H1 (cell line): Measurements from ENCODE around the gene WWC2. TPM values are rescaled to one million over a fixed set of nuclear protein-coding genes. Genes with fewer than 3 reads are reported as not detected.

Experiments
- CTCF ChIA-PET: fragments of 300-600 bp; sonication (Branson Sonifier 250); formaldehyde crosslinking; loops from one replicate; lab custom pipeline; 2021; ENCODE audit not compliant: partially characterized antibody; lab: Charles Lee
- POLR2A ChIA-PET: fragments of 300-600 bp; sonication (Branson Sonifier 250); formaldehyde crosslinking; loops from one replicate; lab custom pipeline; 2021; ENCODE audit warnings: inconsistent platforms; ENCODE audit not compliant: partially characterized antibody; lab: Charles Lee
- DNase-seq, 2 experiments: peaks; one replicate each; pipeline versions ENCODE4 v3.0.0 to v3.0.0-alpha.2; 2010 to 2022; ENCODE audit warnings: low spot score in 2 of 2, low read depth in 1 of 2, mixed read lengths in 1 of 2
- FAIRE-seq: peaks from 2 replicates; lab custom pipeline; 2011; peaks lifted over from hg19 to GRCh38; lab: Jason Lieb, UNC
- H2AFZ ChIP-seq: 2 replicates; pipeline ENCODE4 v1.8.1; 2012; ENCODE audit warnings: low read length, inconsistent platforms
- H2AK5ac ChIP-seq: 2 replicates; pipeline ENCODE4 v1.6.1; 2013; ENCODE audit warnings: low read depth, low read length
- H2BK120ac ChIP-seq: replicated peaks from 2 replicates; pipeline ENCODE3; 2013; ENCODE audit warnings: low read depth, low read length, inconsistent platforms
- H2BK12ac ChIP-seq: 2 replicates; pipeline ENCODE4 v1.6.1; 2013; ENCODE audit warnings: low read depth, low read length
- H2BK15ac ChIP-seq: 2 replicates; pipeline ENCODE4 v1.6.1; 2013; ENCODE audit warnings: low read length
- H2BK20ac ChIP-seq: 2 replicates; pipeline ENCODE4 v1.6.1; 2013; ENCODE audit warnings: low read length
- H2BK5ac ChIP-seq: 2 replicates; pipeline ENCODE4 v1.6.1; 2013; ENCODE audit warnings: low read depth, low read length
- H3K14ac ChIP-seq: 2 replicates; pipeline ENCODE4 v1.6.1; 2013; ENCODE audit warnings: inconsistent platforms; ENCODE audit not compliant: insufficient read length
- H3K18ac ChIP-seq: 2 replicates; pipeline ENCODE4 v1.6.1; 2013; ENCODE audit warnings: low read length; ENCODE audit errors: extremely low read depth
- H3K23ac ChIP-seq: 2 replicates; pipeline ENCODE4 v1.6.1; 2013; ENCODE audit warnings: inconsistent platforms; ENCODE audit not compliant: insufficient read length
- H3K23me2 ChIP-seq: 2 replicates; pipeline ENCODE4 v1.6.1; 2013; ENCODE audit warnings: low read depth, low read length
- H3K27ac ChIP-seq: 2 replicates; pipeline ENCODE4 v1.6.1; 2011; ENCODE audit warnings: low read depth, low read length, inconsistent platforms
- H3K27me3 ChIP-seq, 4 experiments: replicated peaks in 1 of 4; 1 replicate in 1 of 4; 2 replicates in 3 of 4; pipeline versions ENCODE4 v1.6.1 to v1.8.1; 2011 to 2013; ENCODE audit warnings: low read length in 3 of 4, mild to moderate bottlenecking in 3 of 4, inconsistent platforms in 2 of 4, mixed read lengths in 2 of 4, moderate library complexity in 1 of 4; ENCODE audit not compliant: control insufficient read depth in 3 of 4, insufficient read depth in 3 of 4; ENCODE audit errors: extremely low read depth in 1 of 4
- H3K36me3 ChIP-seq, 4 experiments: 2 replicates each; pipeline versions ENCODE4 v1.6.1 to v1.8.1; 2011 to 2013; ENCODE audit warnings: mild to moderate bottlenecking in 4 of 4, low read length in 3 of 4, moderate library complexity in 2 of 4, control low read depth in 1 of 4, inconsistent platforms in 1 of 4; ENCODE audit not compliant: insufficient read depth in 4 of 4, control insufficient read depth in 2 of 4
- H3K4ac ChIP-seq: replicated peaks from 2 replicates; pipeline ENCODE3; 2013; ENCODE audit warnings: low read length, low read depth, mixed read lengths, inconsistent platforms; ENCODE audit not compliant: insufficient read length
- H3K4me1 ChIP-seq, 4 experiments: replicated peaks in 1 of 4; 1 replicate in 1 of 4; 2 replicates in 3 of 4; pipeline versions ENCODE4 v1.6.1 to v1.8.1; 2011 to 2013; ENCODE audit warnings: low read length in 3 of 4, inconsistent platforms in 2 of 4, mixed read lengths in 1 of 4; ENCODE audit not compliant: insufficient read depth in 4 of 4, control insufficient read depth in 3 of 4
- H3K4me2 ChIP-seq, 2 experiments: 2 replicates each; pipeline versions ENCODE4 v1.6.1 to v1.8.1; 2011 to 2013; ENCODE audit warnings: low read depth in 2 of 2, low read length in 2 of 2, control low read depth in 1 of 2, inconsistent platforms in 1 of 2, mild to moderate bottlenecking in 1 of 2; ENCODE audit not compliant: insufficient read depth in 1 of 2
- H3K4me3 ChIP-seq, 4 experiments: fragments of 200-600, 300-600 bp in 1 of 4; sonication (generic), shearing (Covaris generic), sonication (Bioruptor Twin) in 1 of 4; 2 replicates each; pipeline versions ENCODE4 v1.5.1 to v1.8.1; 2011 to 2016; ENCODE audit warnings: low read length in 4 of 4, low read depth in 3 of 4, control low read depth in 2 of 4, inconsistent platforms in 2 of 4, mild to moderate bottlenecking in 2 of 4, mixed read lengths in 1 of 4, moderate library complexity in 1 of 4; ENCODE audit not compliant: insufficient read depth in 2 of 4; ENCODE audit errors: extremely low read depth in 1 of 4
- H3K56ac ChIP-seq: replicated peaks from 2 replicates; pipeline ENCODE3; 2013; ENCODE audit warnings: low read depth, mild to moderate bottlenecking, mixed read lengths, low read length, inconsistent platforms; ENCODE audit not compliant: insufficient read length
- H3K79me1 ChIP-seq: 2 replicates; pipeline ENCODE4 v1.6.1; 2013; ENCODE audit warnings: low read depth, low read length, control low read depth
- H3K79me2 ChIP-seq, 2 experiments: 2 replicates each; pipeline versions ENCODE4 v1.6.1 to v1.8.1; 2012 to 2013; ENCODE audit warnings: low read length in 2 of 2, mild to moderate bottlenecking in 2 of 2, inconsistent platforms in 1 of 2; ENCODE audit not compliant: insufficient read depth in 2 of 2, control insufficient read depth in 1 of 2
- H3K9ac ChIP-seq, 4 experiments: replicated peaks in 1 of 4; 1 replicate in 1 of 4; 2 replicates in 3 of 4; pipeline versions ENCODE4 v1.6.1 to v1.8.1; 2011 to 2013; ENCODE audit warnings: low read depth in 3 of 4, low read length in 3 of 4, control low read depth in 2 of 4, mild to moderate bottlenecking in 2 of 4, moderate library complexity in 2 of 4, inconsistent platforms in 1 of 4; ENCODE audit errors: extremely low read depth in 1 of 4
- H3K9me3 ChIP-seq, 2 experiments: 2 replicates each; pipeline versions ENCODE4 v1.6.1 to v1.8.1; 2012 to 2013; ENCODE audit warnings: mild to moderate bottlenecking in 2 of 2, moderate library complexity in 2 of 2, control low read depth in 1 of 2, inconsistent platforms in 1 of 2, low read depth in 1 of 2, low read length in 1 of 2, mixed read lengths in 1 of 2; ENCODE audit not compliant: insufficient read depth in 2 of 2
- H4K20me1 ChIP-seq, 2 experiments: replicated peaks in 1 of 2; 2 replicates each; pipeline versions ENCODE3 to v1.8.1; 2011 to 2013; ENCODE audit warnings: inconsistent platforms in 2 of 2, low read length in 2 of 2, mild to moderate bottlenecking in 1 of 2; ENCODE audit not compliant: insufficient read depth in 2 of 2, control insufficient read depth in 1 of 2
- H4K5ac ChIP-seq: 2 replicates; pipeline ENCODE4 v1.6.1; 2013; ENCODE audit warnings: low read length, low read depth, mixed read lengths, inconsistent platforms; ENCODE audit not compliant: insufficient read length
- H4K8ac ChIP-seq: 2 replicates; pipeline ENCODE4 v1.8.0; 2013; ENCODE audit warnings: mild to moderate bottlenecking, moderate library complexity, low read length, inconsistent platforms; ENCODE audit not compliant: insufficient read depth; ENCODE audit errors: extremely low read depth
- H4K91ac ChIP-seq: replicated peaks from 2 replicates; pipeline ENCODE3; 2013; ENCODE audit warnings: low read length, mixed read lengths, inconsistent platforms; ENCODE audit not compliant: insufficient read length
- BCL11A ChIP-seq, 2 experiments: IDR thresholded peaks; one replicate each; pipeline ENCODE4 v1.6.1; 2011; ENCODE audit warnings: low read depth in 2 of 2, low read length in 2 of 2, mild to moderate bottlenecking in 2 of 2
- HDAC6 ChIP-seq: IDR thresholded peaks from one replicate; pipeline ENCODE4 v1.7.1; 2012; ENCODE audit warnings: low read depth, mild to moderate bottlenecking, inconsistent platforms, low read length, moderate library complexity
- RXRA ChIP-seq: IDR thresholded peaks from 2 replicates; pipeline ENCODE4 v1.6.1; 2011; ENCODE audit warnings: low read depth, mild to moderate bottlenecking, low read length, moderate library complexity; ENCODE audit not compliant: insufficient read depth
- TBP ChIP-seq: IDR thresholded peaks from 2 replicates; pipeline ENCODE4 v1.6.1; 2011; ENCODE audit warnings: low read depth, low read length, improper control_type of control experiment
- WGBS, 2 experiments: shearing (Covaris generic) in 1 of 2; methylation state at CpG; one replicate each; pipeline versions ENCODE4 v1.1.6 to v1.1.7; 2013 to 2015; ENCODE audit warnings: low lambda C conversion rate in 2 of 2, mixed read lengths in 2 of 2, inconsistent platforms in 1 of 2, low coverage in 1 of 2, missing lambda C conversion rate in 1 of 2; ENCODE audit not compliant: insufficient replicate concordance in 2 of 2, insufficient coverage in 1 of 2, insufficient read length in 1 of 2; ENCODE audit errors: extremely low coverage in 1 of 2, missing lambda C conversion rate in 1 of 2; 5-methylcytosine and 5-hydroxymethylcytosine counted together
- polyA plus RNA-seq, 7 experiments: library from polyadenylated mRNA; depleted of rRNA in 3 of 7; stranded (reverse) in 5 of 7; unstranded in 2 of 7; fragments of >200 nt in 5 of 7; fragments of 200-250 nt in 2 of 7; gene quantifications; 1 replicate in 5 of 7; 2 replicates in 1 of 7; 4 replicates in 1 of 7; pipeline versions ENCODE4 v1.2.1 to v1.2.3, GENCODE V29; 2011 to 2013; ENCODE audit warnings: missing spikeins in 2 of 7, mixed read lengths in 2 of 7
- total RNA-seq: library from RNA; stranded (reverse); fragmentation: NEBNext Ultra II Directional; extraction: Animal tissue kit (Norgen Biotek cat#: 25700); gene quantifications from 2 replicates; pipeline ENCODE4 v1.2.1, GENCODE V29; 2021

Gene WWC2
- total and polyA plus RNA-seq, 2 of the 8 experiments (the other 6 are each of a cell fraction or from before 2014, with no cell fraction given): 17.6 to 135 TPM

DNA sequence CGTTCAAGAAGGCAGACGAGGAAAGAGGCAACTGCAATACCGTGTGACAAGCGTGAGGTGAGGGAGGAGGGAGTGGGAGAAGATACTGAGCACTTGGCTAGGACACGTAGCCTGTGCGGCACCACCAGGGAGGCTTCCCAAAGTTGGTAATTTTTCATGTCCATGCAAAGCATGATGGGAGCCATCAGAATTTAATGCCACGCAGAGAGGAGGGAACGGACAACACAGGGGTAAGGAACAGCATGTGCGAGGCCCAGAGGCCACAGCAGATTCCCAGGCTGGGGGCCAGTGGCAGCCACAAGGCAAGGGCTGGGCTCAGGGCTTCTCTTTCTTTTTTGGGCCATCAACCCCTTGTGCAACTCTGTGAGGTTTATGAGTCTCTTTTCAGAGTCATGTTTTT, 234.1 kb downstream of the WWC2 start:
- FAIRE-seq (no peak), DNase-seq (no peak)
- H3K14ac ChIP-seq: no peak overlapping the region
- H2BK120ac ChIP-seq: no peak overlapping the region
- H3K79me2 ChIP-seq: no peaks in the 10 kb centered on the region
- no peak overlapping the region for H3K4me2 ChIP-seq
- H3K23ac ChIP-seq: no peak overlapping the region
- H3K18ac ChIP-seq: no peak overlapping the region
- no peak overlapping the region for H3K4ac ChIP-seq
- H2BK5ac ChIP-seq: no peak overlapping the region
- H4K20me1 ChIP-seq: no peaks in the 10 kb centered on the region
- H2BK15ac ChIP-seq: no peak overlapping the region
- POLR2A ChIA-PET: no interaction called here
- peaks cover 0 to 2% (median 0%) of the 10 kb centered on the region in 4 experiments; a peak in 1 of 7 replicates for H3K27me3 ChIP-seq
- peaks cover 2% of the 10 kb centered on the region; the same call in 1 of the 2 replicates for H3K23me2 ChIP-seq
- no peak overlapping the region for H3K27ac ChIP-seq
- WGBS, 2 experiments: 92% methylated on average over 9 of the region's 9 CpGs; no CpG with 5 or more reads in 1 of the 2 experiments
- H2BK20ac ChIP-seq: no peak overlapping the region
- no peak overlapping the region for H3K56ac ChIP-seq
- H3K4me3 ChIP-seq: no peak overlapping the region
- no peak overlapping the region for H2AFZ ChIP-seq
- H3K79me1 ChIP-seq: no peaks in the 10 kb centered on the region
- H3K4me1 ChIP-seq: no peaks in the 10 kb centered on the region
- H2AK5ac ChIP-seq: no peak overlapping the region
- TF ChIP-seq RXRA: no peak
- TF ChIP-seq BCL11A (IDR thresholded peaks at IDR 0.05; ENCODE audit: low read depth in 2 of 2, low read length in 2 of 2): no peak
- no peak for TF ChIP-seq HDAC6
- no peak for TF ChIP-seq TBP
- TF ChIP-seq, all 59 proteins: peak for 0
- Histone ChIP-seq H4K5ac (no peak overlapping the region), H3K9me3 (no peaks in the 10 kb centered on the region), H4K8ac (no peak overlapping the region), H3K9ac (no peak overlapping the region), H2BK12ac (no peak overlapping the region), H3K36me3 (no peaks in the 10 kb centered on the region), H4K91ac (no peak overlapping the region)
- CTCF ChIA-PET: no interaction called here
